Breast epithelium (tissue), 4 donors: Measurements from ENCODE around the gene BABAM1. TPM values are rescaled to one million over a fixed set of nuclear protein-coding genes. Genes with fewer than 3 reads are reported as not detected.

Experiments
- DNase-seq, 2 donors: peaks; one replicate each; pipeline ENCODE4 v3.0.0-alpha.2; 2019; ENCODE audit warnings: low spot score in 2 of 2
- H3K27ac ChIP-seq, 2 donors: fragments of 200-600 bp; sonication (generic) in 1 of 2; one replicate each; pipeline ENCODE4 v1.5.1; 2016 to 2019; ENCODE audit warnings: mild to moderate bottlenecking in 1 of 2
- H3K27me3 ChIP-seq, 2 donors: fragments of 200-600 bp; sonication (generic) in 1 of 2; one replicate each; pipeline versions ENCODE4 v1.5.1 to v1.6.0; 2017 to 2019; ENCODE audit warnings: control low read depth in 1 of 2, mild to moderate bottlenecking in 1 of 2
- H3K36me3 ChIP-seq: fragments of 200-600 bp; one replicate; pipeline ENCODE4 v1.5.1; 2019
- H3K4me1 ChIP-seq, 2 donors: fragments of 200-600 bp; sonication (generic); one replicate each; pipeline ENCODE4 v1.5.1; 2016 to 2019; ENCODE audit warnings: control low read depth in 1 of 2
- H3K4me3 ChIP-seq, 3 donors: fragments of 200-600 bp; sonication (generic); 1 replicate in 2 of 3; 2 replicates in 1 of 3; pipeline ENCODE4 v1.5.1; 2016 to 2019; ENCODE audit warnings: mild to moderate bottlenecking in 3 of 3, moderate library complexity in 2 of 3
- H3K9me3 ChIP-seq, 2 donors: fragments of 200-600 bp; sonication (generic) in 1 of 2; one replicate each; pipeline ENCODE4 v1.5.1; 2016 to 2019; ENCODE audit warnings: control low read depth in 1 of 2
- POLR2A ChIP-seq: fragments of 450-650 bp; IDR thresholded peaks from one replicate; pipeline ENCODE4 v1.6.1; 2016; ENCODE audit warnings: antibody characterized with exemption, mild to moderate bottlenecking, moderate library complexity
- POLR2AphosphoS5 ChIP-seq, 3 donors: sonication (generic); formaldehyde crosslinking; IDR thresholded peaks; one replicate each; pipeline ENCODE4 v1.6.1; 2017; ENCODE audit warnings: antibody characterized with exemption in 3 of 3
- intact Hi-C: fragments of 100-400 bp; cut with DNase I; formaldehyde crosslinking; loops from one replicate; pipeline ENCODE4 v1.15.1; 2023; ENCODE audit warnings: low total_unique reads
- total RNA-seq, 3 donors: library from RNA; depleted of rRNA; stranded (reverse); fragments of >200 nt; gene quantifications; one replicate each; pipeline ENCODE4 v1.1.0, GENCODE V29; 2016
- TF ChIP-seq, protein P1 (sequence below), 3 donors: fragments of 450-650 bp; IDR thresholded peaks; one replicate each; pipeline ENCODE4 v1.5.1; 2016 to 2017; ENCODE audit warnings: antibody characterized with exemption in 3 of 3, mild to moderate bottlenecking in 3 of 3, moderate library complexity in 3 of 3

Gene BABAM1
- total RNA-seq, 3 donors from 2014 or later = 48.5 to 65.6 (median 54.1) TPM

DNA sequence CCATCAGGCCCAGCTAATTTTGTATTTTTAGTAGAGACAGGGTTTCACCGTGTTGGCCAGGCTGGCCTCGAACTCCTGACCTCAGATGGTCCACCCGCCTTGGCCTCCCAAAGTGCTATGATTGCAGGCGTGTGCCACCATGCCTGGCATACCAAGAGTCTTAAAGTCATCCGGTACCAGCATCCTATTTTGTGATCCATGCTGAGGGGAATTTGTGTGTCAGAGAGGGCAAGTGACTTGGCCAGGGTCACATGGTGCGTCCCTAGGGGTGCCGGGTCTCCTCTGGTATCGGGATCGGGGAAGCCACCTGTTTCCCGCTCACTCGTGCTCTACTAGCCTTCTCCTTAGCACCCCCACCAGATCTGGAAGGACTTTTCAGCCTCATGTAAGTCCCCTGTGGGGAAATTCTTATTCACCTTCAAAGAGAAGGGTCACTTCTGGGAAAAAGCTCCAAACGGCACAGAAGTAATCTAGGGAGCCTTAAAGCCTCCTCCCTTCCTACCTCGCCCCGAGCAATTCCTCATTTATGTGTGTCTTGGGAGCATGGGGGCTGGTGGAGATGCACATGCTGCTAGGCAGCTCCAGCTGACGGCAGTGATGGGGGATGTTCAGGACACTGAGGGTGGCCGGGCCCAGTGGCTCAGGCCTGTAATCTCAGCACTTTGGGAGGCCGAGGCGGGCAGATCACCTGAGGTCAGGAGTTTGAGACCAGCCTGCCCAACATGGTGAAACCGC, 8.4 kb downstream of the BABAM1 start:
- no peaks in the 10 kb centered on the region for H3K27me3 ChIP-seq
- H3K36me3 ChIP-seq = no peaks in the 10 kb centered on the region
- DNase-seq = no peak
- H3K9me3 ChIP-seq = no peaks in the 10 kb centered on the region
- no peak overlapping the region for H3K27ac ChIP-seq
- no peak overlapping the region for H3K4me3 ChIP-seq
- intact Hi-C loops = no loop called here
- TF ChIP-seq POLR2AphosphoS5 (IDR thresholded peaks at IDR 0.05) = no peak
- TF ChIP-seq, protein P1, sequence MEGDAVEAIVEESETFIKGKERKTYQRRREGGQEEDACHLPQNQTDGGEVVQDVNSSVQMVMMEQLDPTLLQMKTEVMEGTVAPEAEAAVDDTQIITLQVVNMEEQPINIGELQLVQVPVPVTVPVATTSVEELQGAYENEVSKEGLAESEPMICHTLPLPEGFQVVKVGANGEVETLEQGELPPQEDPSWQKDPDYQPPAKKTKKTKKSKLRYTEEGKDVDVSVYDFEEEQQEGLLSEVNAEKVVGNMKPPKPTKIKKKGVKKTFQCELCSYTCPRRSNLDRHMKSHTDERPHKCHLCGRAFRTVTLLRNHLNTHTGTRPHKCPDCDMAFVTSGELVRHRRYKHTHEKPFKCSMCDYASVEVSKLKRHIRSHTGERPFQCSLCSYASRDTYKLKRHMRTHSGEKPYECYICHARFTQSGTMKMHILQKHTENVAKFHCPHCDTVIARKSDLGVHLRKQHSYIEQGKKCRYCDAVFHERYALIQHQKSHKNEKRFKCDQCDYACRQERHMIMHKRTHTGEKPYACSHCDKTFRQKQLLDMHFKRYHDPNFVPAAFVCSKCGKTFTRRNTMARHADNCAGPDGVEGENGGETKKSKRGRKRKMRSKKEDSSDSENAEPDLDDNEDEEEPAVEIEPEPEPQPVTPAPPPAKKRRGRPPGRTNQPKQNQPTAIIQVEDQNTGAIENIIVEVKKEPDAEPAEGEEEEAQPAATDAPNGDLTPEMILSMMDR (IDR thresholded peaks at IDR 0.05) = no peak
- TF ChIP-seq POLR2A = no peak
- H3K4me1 ChIP-seq = no peaks in the 10 kb centered on the region

DNA sequence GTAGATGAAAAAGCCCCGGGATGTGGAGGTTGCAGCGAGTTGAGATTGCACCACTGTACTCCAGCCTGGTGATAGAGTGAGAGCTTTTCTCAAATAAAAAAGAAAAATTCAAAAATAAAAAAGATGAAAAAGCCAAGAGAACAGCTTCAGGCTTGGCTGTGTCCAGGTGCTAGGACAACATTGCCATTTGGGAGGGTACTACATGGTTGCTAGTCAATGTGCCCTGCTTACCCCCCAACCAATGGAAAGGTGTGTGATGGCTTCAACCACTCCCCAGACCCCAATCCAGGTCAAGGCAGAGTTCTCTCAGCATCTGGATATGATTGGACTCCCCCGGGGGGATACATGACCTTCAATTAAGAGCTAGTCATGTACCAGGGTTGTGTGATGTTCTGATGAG, 12.2 kb downstream of the BABAM1 start:
- Histone ChIP-seq H3K4me3 (no peak overlapping the region), H3K4me1 (peaks cover 5 to 13% of the 10 kb centered on the region in 2 donors), H3K36me3 (no peaks in the 10 kb centered on the region), H3K27me3 (peaks cover 7 to 15% of the 10 kb centered on the region in 2 donors), H3K27ac (no peak overlapping the region), H3K9me3 (no peaks in the 10 kb centered on the region)
- no peak for DNase-seq
- intact Hi-C loops = no loop called here
- TF ChIP-seq POLR2A (no peak), POLR2AphosphoS5 (IDR thresholded peaks at IDR 0.05) (no peak)
- TF ChIP-seq, protein P1 (IDR thresholded peaks at IDR 0.05) = no peak

DNA sequence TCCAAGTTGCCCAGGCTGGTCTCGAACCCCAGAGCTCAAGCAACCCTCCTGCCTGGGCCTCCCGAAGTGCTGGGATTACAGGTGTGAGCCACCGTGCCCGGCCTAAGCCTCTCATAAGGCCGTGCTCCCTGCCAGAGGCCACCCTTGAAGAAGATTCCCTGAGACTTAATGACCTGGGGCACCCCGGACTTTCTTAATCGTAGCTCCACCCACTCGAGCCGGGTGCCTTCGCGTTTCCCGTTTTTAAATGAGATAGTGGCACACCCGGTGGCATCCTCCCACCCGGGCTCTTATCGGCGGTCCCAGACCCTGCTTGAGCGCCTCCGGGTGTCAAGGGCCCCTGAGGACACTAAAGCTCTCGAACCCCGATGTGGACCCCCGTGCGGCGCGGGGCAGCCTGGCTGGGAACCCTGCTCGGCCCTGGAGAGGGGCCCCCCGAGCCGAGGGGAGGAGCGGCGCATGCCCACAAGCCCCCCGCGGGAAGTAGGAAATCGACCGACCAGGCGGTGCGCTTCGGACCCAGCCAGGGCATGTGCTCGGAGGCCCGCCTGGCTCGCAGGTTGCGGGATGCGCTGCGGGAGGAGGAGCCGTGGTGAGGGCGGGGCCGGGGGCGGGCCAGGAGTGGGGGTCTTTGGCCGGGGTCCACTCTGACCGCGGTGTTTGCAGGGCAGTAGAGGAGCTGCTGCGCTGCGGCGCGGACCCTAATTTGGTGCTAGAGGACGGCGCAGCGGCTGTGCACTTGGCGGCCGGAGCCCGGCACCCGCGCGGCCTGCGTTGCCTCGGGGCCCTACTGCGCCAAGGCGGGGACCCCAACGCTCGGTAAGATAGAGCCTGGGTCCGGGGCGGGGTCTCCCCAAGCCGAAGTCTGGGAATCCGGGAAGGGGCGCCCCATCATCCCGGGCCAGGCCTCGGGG, 14.4 kb downstream of the BABAM1 start, which contains the start of gene ANKLE1:
Gene ANKLE1, plus strand, starts transcription at position 511 of the 914 bp plus-strand sequence. Its CDS starts 20 bp downstream, at position 531.
- no peaks in the 10 kb centered on the region for H3K9me3 ChIP-seq
- intact Hi-C loops = loop anchor here (10.0 kb wide), 1 partner anchor 217 kb away; no protein-coding TSS in a partner anchor
- H3K4me3 ChIP-seq = peak within 1 kb of the TSS; percentile 20 to 67 (median 39)
- H3K27ac ChIP-seq = no peak within 1 kb of the TSS
- TF ChIP-seq, protein P1 (IDR thresholded peaks at IDR 0.05) = no peak
- TF ChIP-seq POLR2AphosphoS5 (IDR thresholded peaks at IDR 0.05) (no peak), POLR2A (no peak)
- H3K27me3 ChIP-seq = peaks cover 7 to 15% of the 10 kb centered on the region in 2 donors
- no peak for DNase-seq
- H3K4me1 ChIP-seq = peaks cover 5 to 13% of the 10 kb centered on the region in 2 donors
- no peaks in the 10 kb centered on the region for H3K36me3 ChIP-seq

DNA sequence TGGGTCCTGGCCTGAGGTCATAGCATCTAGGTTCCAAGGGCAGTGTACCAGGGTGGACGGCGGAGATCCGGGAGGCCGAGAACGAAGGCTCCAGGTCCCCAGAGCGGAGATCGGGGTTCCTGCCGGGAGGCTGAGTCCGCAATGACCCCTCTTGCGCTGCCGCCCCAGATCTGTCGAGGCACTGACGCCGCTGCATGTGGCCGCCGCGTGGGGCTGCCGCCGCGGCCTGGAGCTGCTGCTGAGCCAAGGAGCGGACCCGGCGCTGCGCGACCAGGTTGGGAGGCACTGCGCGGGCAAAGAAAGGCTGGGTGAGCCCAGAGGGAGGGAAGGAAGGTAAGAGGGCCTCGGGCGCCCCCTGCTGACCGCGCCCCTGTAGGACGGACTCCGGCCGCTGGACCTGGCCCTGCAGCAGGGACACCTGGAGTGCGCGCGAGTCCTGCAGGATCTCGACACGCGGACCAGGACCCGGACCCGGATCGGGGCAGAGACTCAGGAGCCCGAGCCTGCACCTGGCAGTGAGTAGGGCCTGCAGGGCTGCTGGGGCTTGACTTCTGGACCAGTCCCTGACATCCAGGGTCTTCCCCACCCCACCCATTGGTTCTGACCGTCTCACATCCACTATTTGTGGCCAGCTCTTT, 15.4 kb downstream of the BABAM1 start:
- DNase-seq = peak; percentile 67 to 90
- H3K36me3 ChIP-seq = no peaks in the 10 kb centered on the region
- intact Hi-C loops = loop anchor here (10.0 kb wide), 1 partner anchor 218 kb away; no protein-coding TSS in a partner anchor
- no peaks in the 10 kb centered on the region for H3K9me3 ChIP-seq
- peak overlapping the region; percentile 20 to 67 (median 39) for H3K4me3 ChIP-seq
- H3K27me3 ChIP-seq = peaks cover 7 to 15% of the 10 kb centered on the region in 2 donors
- peaks cover 5 to 13% of the 10 kb centered on the region in 2 donors for H3K4me1 ChIP-seq
- TF ChIP-seq POLR2AphosphoS5 (IDR thresholded peaks at IDR 0.05) (peak in 1 of 3 donors; percentile 13), POLR2A (no peak)
- TF ChIP-seq, protein P1 (IDR thresholded peaks at IDR 0.05) = peak; percentile 89 to 93 (median 92)
- no peak overlapping the region for H3K27ac ChIP-seq
